Esophagus muscularis mucosa (tissue), 4 donors: Measurements from ENCODE around the gene COA7. TPM values are rescaled to one million over a fixed set of nuclear protein-coding genes. Genes with fewer than 3 reads are reported as not detected.

ENCODE experiments used
- DNase-seq: peaks from one replicate; pipeline ENCODE4 v3.0.0-alpha.2; 2017; ENCODE audit errors: extremely low spot score
- H3K27ac ChIP-seq, 4 donors: fragments of 200-600 bp; sonication (generic); replicated peaks in 1 of 4; 1 replicate in 3 of 4; 2 replicates in 1 of 4; pipeline ENCODE4 v1.5.1; 2016 to 2019; ENCODE audit warnings: mild to moderate bottlenecking in 1 of 4
- H3K27me3 ChIP-seq, 4 donors: fragments of 200-600 bp; sonication (generic); one replicate each; pipeline versions ENCODE4 v1.5.1 to v1.6.0; 2016 to 2019
- H3K36me3 ChIP-seq, 4 donors: fragments of 200-600 bp; sonication (generic); one replicate each; pipeline ENCODE4 v1.5.1; 2016 to 2019
- H3K4me1 ChIP-seq, 4 donors: fragments of 200-600 bp; sonication (generic); one replicate each; pipeline ENCODE4 v1.5.1; 2016 to 2019
- H3K4me3 ChIP-seq, 4 donors: fragments of 200-600 bp; sonication (generic); 1 replicate in 2 of 4; 2 replicates in 2 of 4; pipeline ENCODE4 v1.5.1; 2016 to 2019; ENCODE audit warnings: mild to moderate bottlenecking in 4 of 4, moderate library complexity in 1 of 4
- H3K9me3 ChIP-seq, 4 donors: fragments of 200-600 bp; sonication (generic); 1 replicate in 3 of 4; 2 replicates in 1 of 4; pipeline ENCODE4 v1.5.1; 2016 to 2019
- EP300 ChIP-seq: sonication (generic); formaldehyde crosslinking; IDR thresholded peaks from one replicate; pipeline ENCODE4 v1.6.1; 2017; ENCODE audit warnings: antibody characterized with exemption
- POLR2A ChIP-seq: fragments of 450-650 bp; IDR thresholded peaks from one replicate; pipeline ENCODE4 v1.6.1; 2017; ENCODE audit warnings: antibody characterized with exemption, moderate library complexity, mild to moderate bottlenecking, low read depth
- POLR2AphosphoS5 ChIP-seq, 2 donors: sonication (generic); formaldehyde crosslinking; IDR thresholded peaks; one replicate each; pipeline ENCODE4 v1.6.1; 2017; ENCODE audit warnings: antibody characterized with exemption in 2 of 2
- WGBS: methylation state at CpG from one replicate; pipeline ENCODE4 v1.1.5; 2018; 5-methylcytosine and 5-hydroxymethylcytosine counted together
- intact Hi-C: fragments of 100-400 bp; cut with DNase I; formaldehyde crosslinking; loops from one replicate; pipeline ENCODE4 v1.15.1; 2023
- total RNA-seq, 4 donors: library from RNA; depleted of rRNA; stranded (reverse); fragments of >200 nt; gene quantifications; one replicate each; pipeline versions ENCODE4 v1.1.0 to v1.2.1, GENCODE V29; 2016
- TF ChIP-seq, protein P1 (sequence below), 3 experiments: fragments of 200-600 bp in 2 of 3; fragments of 450-650 bp in 1 of 3; sonication (generic) in 2 of 3; IDR thresholded peaks; one replicate each; pipeline ENCODE4 v1.5.1; 2017 to 2019; ENCODE audit warnings: antibody characterized with exemption in 3 of 3, mild to moderate bottlenecking in 2 of 3, moderate library complexity in 1 of 3

COA7 gene
- total RNA-seq, 4 donors from 2014 or later, result 8.3 to 9.7 (median 9.2) TPM

DNA sequence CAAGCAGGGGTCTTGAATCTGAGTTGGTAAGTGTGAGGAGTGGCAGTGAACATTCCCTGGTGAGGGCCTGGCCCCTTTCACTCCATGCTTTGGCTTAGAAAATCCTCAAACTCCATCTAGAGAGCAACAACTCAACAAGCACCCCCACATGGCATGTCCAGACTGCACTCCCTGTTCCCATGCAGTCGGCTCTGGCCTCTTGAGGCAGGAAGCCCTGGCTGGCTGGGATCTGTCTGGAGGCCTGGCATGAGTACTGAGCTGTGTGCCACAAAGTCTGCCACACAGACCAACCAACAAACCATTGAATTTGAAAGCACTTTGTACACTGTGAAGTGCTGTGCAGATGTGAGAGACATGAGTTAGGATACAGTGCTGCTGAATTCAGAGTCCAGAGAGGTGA lies 25.2 kb downstream of the COA7 start:
- H3K9me3 ChIP-seq, result no peaks in the 10 kb centered on the region
- H3K27ac ChIP-seq, result no peak overlapping the region
- intact Hi-C loops, result no loop called here
- no peaks in the 10 kb centered on the region for H3K4me1 ChIP-seq
- TF ChIP-seq POLR2AphosphoS5 (IDR thresholded peaks at IDR 0.05) (no peak), POLR2A (no peak), EP300 (no peak)
- TF ChIP-seq, protein P1, sequence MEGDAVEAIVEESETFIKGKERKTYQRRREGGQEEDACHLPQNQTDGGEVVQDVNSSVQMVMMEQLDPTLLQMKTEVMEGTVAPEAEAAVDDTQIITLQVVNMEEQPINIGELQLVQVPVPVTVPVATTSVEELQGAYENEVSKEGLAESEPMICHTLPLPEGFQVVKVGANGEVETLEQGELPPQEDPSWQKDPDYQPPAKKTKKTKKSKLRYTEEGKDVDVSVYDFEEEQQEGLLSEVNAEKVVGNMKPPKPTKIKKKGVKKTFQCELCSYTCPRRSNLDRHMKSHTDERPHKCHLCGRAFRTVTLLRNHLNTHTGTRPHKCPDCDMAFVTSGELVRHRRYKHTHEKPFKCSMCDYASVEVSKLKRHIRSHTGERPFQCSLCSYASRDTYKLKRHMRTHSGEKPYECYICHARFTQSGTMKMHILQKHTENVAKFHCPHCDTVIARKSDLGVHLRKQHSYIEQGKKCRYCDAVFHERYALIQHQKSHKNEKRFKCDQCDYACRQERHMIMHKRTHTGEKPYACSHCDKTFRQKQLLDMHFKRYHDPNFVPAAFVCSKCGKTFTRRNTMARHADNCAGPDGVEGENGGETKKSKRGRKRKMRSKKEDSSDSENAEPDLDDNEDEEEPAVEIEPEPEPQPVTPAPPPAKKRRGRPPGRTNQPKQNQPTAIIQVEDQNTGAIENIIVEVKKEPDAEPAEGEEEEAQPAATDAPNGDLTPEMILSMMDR (IDR thresholded peaks at IDR 0.05), result no peak
- H3K36me3 ChIP-seq, result no peaks in the 10 kb centered on the region
- DNase-seq, result no peak
- no peak overlapping the region for H3K4me3 ChIP-seq
- WGBS, result 75% methylated on average over 1 of the region's 1 CpG
- no peaks in the 10 kb centered on the region for H3K27me3 ChIP-seq

DNA sequence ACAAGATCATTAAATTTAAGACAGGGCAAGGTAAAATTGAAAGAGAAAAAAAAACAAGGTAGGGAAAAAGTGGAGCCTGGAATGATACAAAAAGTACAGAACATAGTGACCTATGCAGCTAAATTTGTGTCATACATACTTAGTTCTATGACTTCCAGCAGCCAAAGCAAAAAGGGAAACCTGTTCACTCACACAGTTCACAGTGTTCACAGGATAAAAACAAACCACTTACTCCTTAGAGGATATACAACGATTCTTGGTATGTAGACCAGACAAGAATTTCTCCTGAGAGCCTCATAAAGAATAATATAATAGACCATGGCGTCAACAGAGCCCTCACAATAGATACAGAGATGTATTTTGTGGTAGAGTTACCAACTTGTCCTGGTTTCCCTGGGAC lies 27.5 kb downstream of the COA7 start:
- Histone ChIP-seq H3K27me3 (no peaks in the 10 kb centered on the region), H3K27ac (no peak overlapping the region), H3K4me1 (no peaks in the 10 kb centered on the region), H3K4me3 (no peak overlapping the region), H3K36me3 (no peaks in the 10 kb centered on the region), H3K9me3 (no peaks in the 10 kb centered on the region)
- WGBS, result 79% methylated on average over 2 of the region's 2 CpGs
- TF ChIP-seq POLR2AphosphoS5 (IDR thresholded peaks at IDR 0.05) (no peak), EP300 (no peak), POLR2A (no peak)
- TF ChIP-seq, protein P1 (IDR thresholded peaks at IDR 0.05), result no peak
- intact Hi-C loops, result no loop called here
- no peak for DNase-seq

DNA sequence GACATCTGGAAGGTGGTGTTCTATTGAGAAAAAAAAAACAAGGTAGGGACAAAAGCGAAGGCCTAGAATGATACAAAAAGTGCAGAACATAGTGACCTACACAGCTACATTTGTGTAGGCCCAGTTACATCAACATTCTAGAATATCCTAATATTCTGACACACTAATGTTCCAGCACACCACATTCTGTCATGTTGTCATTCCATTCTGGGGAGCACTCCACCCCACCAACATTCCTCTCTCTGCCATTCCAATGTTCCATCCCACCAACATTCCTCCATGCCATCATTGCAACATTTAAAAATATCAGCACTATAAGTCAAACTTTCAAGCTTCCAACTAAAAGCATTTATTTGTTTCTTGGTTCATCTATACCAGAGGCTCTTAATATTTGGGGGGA lies 28.5 kb downstream of the COA7 start:
- 94% methylated on average over 1 of the region's 1 CpG for WGBS
- intact Hi-C loops, result no loop called here
- TF ChIP-seq EP300, result no peak

DNA sequence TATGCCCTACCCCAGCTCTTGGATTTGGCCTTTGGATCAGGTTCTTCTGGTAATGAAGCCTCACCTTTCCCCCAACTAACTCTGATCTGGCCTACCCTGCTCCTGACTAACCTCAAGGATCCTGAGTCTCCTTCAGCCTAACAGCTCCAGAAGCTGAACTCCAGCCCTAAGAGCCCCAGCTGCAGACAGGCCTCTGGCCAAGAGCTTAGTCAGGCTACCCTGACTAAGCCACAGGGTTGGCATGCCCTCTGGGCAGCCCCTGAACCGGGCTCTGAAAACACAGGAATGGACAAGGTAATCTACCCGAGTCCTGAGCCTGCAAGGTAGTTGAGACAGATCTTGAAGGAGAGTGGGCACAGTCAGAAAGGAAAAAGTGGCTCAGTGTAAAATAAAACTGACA lies 29.4 kb downstream of the COA7 start:
- Histone ChIP-seq H3K27me3 (no peaks in the 10 kb centered on the region), H3K4me1 (no peaks in the 10 kb centered on the region), H3K27ac (no peak overlapping the region), H3K4me3 (no peak overlapping the region), H3K36me3 (no peaks in the 10 kb centered on the region), H3K9me3 (no peaks in the 10 kb centered on the region)
- no peak for DNase-seq
- intact Hi-C loops, result no loop called here
- WGBS, result 100% methylated on average over 2 of the region's 2 CpGs
- TF ChIP-seq, protein P1 (IDR thresholded peaks at IDR 0.05), result no peak

More for the DNA sequence above, 28.5 kb downstream of the COA7 start:
- no peaks in the 10 kb centered on the region for H3K36me3 ChIP-seq
- H3K4me1 ChIP-seq, result no peaks in the 10 kb centered on the region
- no peaks in the 10 kb centered on the region for H3K9me3 ChIP-seq
- no peak for DNase-seq
- H3K27ac ChIP-seq, result no peak overlapping the region
- no peaks in the 10 kb centered on the region for H3K27me3 ChIP-seq
- H3K4me3 ChIP-seq, result no peak overlapping the region

DNA sequence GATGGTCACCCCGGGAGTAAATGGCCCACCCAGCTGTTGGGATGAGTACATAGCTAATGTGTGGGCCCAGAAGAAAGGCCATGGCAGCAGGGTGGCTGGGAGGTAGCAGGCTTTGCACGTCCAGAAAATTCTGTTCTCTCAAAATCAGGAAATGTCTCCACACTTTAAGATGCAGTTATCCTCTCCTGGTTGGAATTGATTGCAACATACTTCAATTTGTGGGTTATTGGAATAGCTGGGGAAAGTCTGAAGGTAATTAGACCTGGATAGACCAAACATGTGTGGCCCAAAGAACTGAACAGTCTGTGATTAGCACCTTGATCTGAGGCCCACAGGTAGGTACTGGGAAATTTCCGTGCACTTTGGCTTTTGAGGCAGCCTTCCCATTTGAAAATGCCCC lies 30.2 kb downstream of the COA7 start:
- H3K27ac ChIP-seq, result no peak overlapping the region
- H3K9me3 ChIP-seq, result no peaks in the 10 kb centered on the region
- H3K4me3 ChIP-seq, result no peak overlapping the region
- peaks cover 0 to under 1% (median 0%) of the 10 kb centered on the region in 4 donors for H3K4me1 ChIP-seq
- intact Hi-C loops, result no loop called here
- no peaks in the 10 kb centered on the region for H3K36me3 ChIP-seq
- no peaks in the 10 kb centered on the region for H3K27me3 ChIP-seq
- DNase-seq, result no peak
- TF ChIP-seq, protein P1 (IDR thresholded peaks at IDR 0.05), result no peak
- TF ChIP-seq EP300 (no peak), POLR2AphosphoS5 (IDR thresholded peaks at IDR 0.05) (no peak), POLR2A (no peak)
- WGBS, result 94% methylated on average over 2 of the region's 3 CpGs
